ENCODE measurements around the gene SENP8. TPM values are rescaled to one million over a fixed set of nuclear protein-coding genes. Genes with fewer than 3 reads are reported as not detected.

The SENP8 gene
- total and polyA plus RNA-seq, 2 of the 13 experiments (the other 11 are each of a cell fraction or from before 2014, with no cell fraction given): 2.7 to 3.0 TPM

GRCh38 chr15:72118017-72118978, at the start of gene SENP8, which contains the start of gene MYO9A (continued):
- TF ChIP-seq ZNF660 (CRISPR knock-in tag; IDR thresholded peaks at IDR 0.05; ENCODE audit: borderline replicate concordance, low read depth) (no peak), SALL2 (CRISPR knock-in tag; IDR thresholded peaks at IDR 0.05) (0 out of 2 replicates have a peak, but pooled peaks have one; percentile 46), TCF7 (IDR thresholded peaks at IDR 0.05; ENCODE audit: low read depth) (no peak), ZNF230 (CRISPR knock-in tag; IDR thresholded peaks at IDR 0.05) (no peak; the same call in 1 of the 2 replicates), ZNF850 (CRISPR knock-in tag; conservative IDR thresholded peaks at IDR 0.05) (0 out of 2 replicates have a peak, but pooled peaks have one; percentile 45), FOXO1 (CRISPR knock-in tag; IDR thresholded peaks at IDR 0.05) (no peak), ZNF629 (CRISPR knock-in tag; conservative IDR thresholded peaks at IDR 0.05) (no peak), LBX2 (CRISPR knock-in tag; IDR thresholded peaks at IDR 0.05; ENCODE audit: borderline replicate concordance) (no peak), KLF13 (CRISPR knock-in tag; IDR thresholded peaks at IDR 0.05) (no peak), ZNF136 (CRISPR knock-in tag; IDR thresholded peaks at IDR 0.05; ENCODE audit: low read depth) (no peak), HOXA5 (CRISPR knock-in tag; IDR thresholded peaks at IDR 0.05) (no peak), SCMH1 (CRISPR knock-in tag; IDR thresholded peaks at IDR 0.05; ENCODE audit: borderline replicate concordance) (no peak), IRX3 (CRISPR knock-in tag; IDR thresholded peaks at IDR 0.05; ENCODE audit: borderline replicate concordance, low read depth) (no peak), ISX (CRISPR knock-in tag; conservative IDR thresholded peaks at IDR 0.05) (no peak), ZXDC (CRISPR knock-in tag; IDR thresholded peaks at IDR 0.05) (no peak), ZNF142 (CRISPR knock-in tag; IDR thresholded peaks at IDR 0.05) (no peak), ZFP37 (CRISPR knock-in tag; IDR thresholded peaks at IDR 0.05; ENCODE audit: borderline replicate concordance) (no peak)

Data from HepG2 (cell line).